Measurements from ENCODE around the gene FAM107B. TPM values are rescaled to one million over a fixed set of nuclear protein-coding genes. Genes with fewer than 3 reads are reported as not detected.
"Not testable (repeated sequence)": the region's sequence is repeated elsewhere in the genome, so short reads cannot be mapped to it uniquely, and the experiment has no call there.

The FAM107B gene
- total and polyA plus RNA-seq, 12 donors = 2.6 to 18.5 (median 6.2) TPM

- WGBS, 2 donors = 86 to 87% methylated on average over 3 of the region's 3 CpGs
Observed at GRCh38 chr10:14661818-14662217, 112.9 kb downstream of the FAM107B start.

GRCh38 chr10:14660831-14661230, 113.9 kb downstream of the FAM107B start:
- ATAC-seq = no peak
- DNase-seq = no peak
- Histone ChIP-seq H3K4me3 (no peak overlapping the region), H3K36me3 (no peaks in the 10 kb centered on the region), H3K4me1 (peaks cover 0 to 52% (median 0%) of the 10 kb centered on the region in 9 donors), H3K9me3 (peaks cover 0 to 3% (median 0%) of the 10 kb centered on the region in 11 donors), H3K27ac (no peak overlapping the region), H3K27me3 (no peaks in the 10 kb centered on the region)
- TF ChIP-seq CTCF (IDR thresholded peaks at IDR 0.05) = no peak
- intact Hi-C loops (cut with DNase I) = no loop called here
- WGBS, 2 donors = 88 to 94% methylated on average over 3 of the region's 3 CpGs

More at GRCh38 chr10:14661818-14662217, 112.9 kb downstream of the FAM107B start:
- Histone ChIP-seq H3K4me3 (no peak overlapping the region), H3K4me1 (peaks cover 0 to 47% (median 0%) of the 10 kb centered on the region in 9 donors), H3K27ac (no peak overlapping the region), H3K36me3 (no peaks in the 10 kb centered on the region), H3K9me3 (peaks cover 0 to 10% (median 0%) of the 10 kb centered on the region in 11 donors), H3K27me3 (no peaks in the 10 kb centered on the region)
- no peak for ATAC-seq
- TF ChIP-seq CTCF (IDR thresholded peaks at IDR 0.05) = no peak
- intact Hi-C loops (cut with DNase I) = no loop called here
- DNase-seq = no peak

GRCh38 chr10:14659626-14660196, 115.0 kb downstream of the FAM107B start:
- Histone ChIP-seq H3K4me1 (peaks cover 0 to 52% (median 0%) of the 10 kb centered on the region in 9 donors), H3K27ac (peak overlapping the region in 1 of 10 donors; percentile 66), H3K36me3 (no peaks in the 10 kb centered on the region), H3K27me3 (peaks cover 0 to 6% (median 0%) of the 10 kb centered on the region in 7 donors), H3K4me3 (no peak overlapping the region), H3K9me3 (no peaks in the 10 kb centered on the region)
- TF ChIP-seq CTCF (IDR thresholded peaks at IDR 0.05) = no peak
- DNase-seq = no peak
- ATAC-seq = peak in 3 of 8 donors; percentile 56 to 67 (median 63)
- intact Hi-C loops (cut with DNase I) = no loop called here
- 80 to 81% methylated on average over 7 of the region's 7 CpGs for WGBS, 2 donors

- WGBS, 2 donors = 93 to 96% methylated on average over 6 of the region's 6 CpGs
- peaks cover 0 to 58% (median 0%) of the 10 kb centered on the region in 9 donors for H3K4me1 ChIP-seq
- H3K27ac ChIP-seq = peak overlapping the region in 1 of 10 donors; percentile 66
- H3K36me3 ChIP-seq; DNase-seq; H3K4me3 ChIP-seq; intact Hi-C loops (cut with DNase I); H3K27me3 ChIP-seq; ATAC-seq; H3K9me3 ChIP-seq: not testable (repeated sequence)
Observed at GRCh38 chr10:14659137-14659536, 115.6 kb downstream of the FAM107B start.
